Keratinocyte (primary cell): ENCODE measurements around the gene MBTD1. TPM values are rescaled to one million over a fixed set of nuclear protein-coding genes. Genes with fewer than 3 reads are reported as not detected.

ENCODE experiments used
- DNase-seq: peaks from one replicate; pipeline ENCODE4 v3.0.0-alpha.2; 2011; ENCODE audit warnings: low read depth, missing footprints, low spot score
- FAIRE-seq: peaks from 2 replicates; lab custom pipeline; 2011; peaks lifted over from hg19 to GRCh38; lab: Jason Lieb, UNC
- H2AFZ ChIP-seq: 2 replicates; pipeline ENCODE4 v1.6.0; 2012; ENCODE audit warnings: low read length, control low read depth, inconsistent platforms; ENCODE audit not compliant: control insufficient read depth
- H3K27ac ChIP-seq: 2 replicates; pipeline ENCODE4 v1.5.1; 2011; ENCODE audit warnings: low read length; ENCODE audit not compliant: control insufficient read depth, insufficient read depth
- H3K27me3 ChIP-seq: 3 replicates; pipeline ENCODE4 v1.6.0; 2011; ENCODE audit warnings: low read length; ENCODE audit not compliant: control insufficient read depth, insufficient read depth; ENCODE audit errors: extremely low read depth
- H3K36me3 ChIP-seq, 2 experiments: 2 replicates in 1 of 2; 3 replicates in 1 of 2; pipeline ENCODE4 v1.5.1; 2011; ENCODE audit warnings: low read length in 2 of 2, mild to moderate bottlenecking in 1 of 2; ENCODE audit not compliant: control insufficient read depth in 2 of 2, insufficient read depth in 2 of 2; ENCODE audit errors: extremely low read depth in 1 of 2
- H3K4me1 ChIP-seq: 3 replicates; pipeline ENCODE4 v1.5.1; 2011; ENCODE audit warnings: low read length; ENCODE audit not compliant: control insufficient read depth, insufficient read depth; ENCODE audit errors: extremely low read depth
- H3K4me2 ChIP-seq: 3 replicates; pipeline ENCODE4 v1.6.0; 2011; ENCODE audit warnings: low read depth, low read length; ENCODE audit not compliant: control insufficient read depth, insufficient read depth; ENCODE audit errors: extremely low read depth
- H3K4me3 ChIP-seq, 3 experiments: fragments of 200-600 bp in 1 of 3; sonication (generic) in 1 of 3; 2 replicates in 2 of 3; 3 replicates in 1 of 3; pipeline ENCODE4 v1.5.1; 2011 to 2016; ENCODE audit warnings: low read length in 3 of 3, mild to moderate bottlenecking in 3 of 3, control low read depth in 2 of 3, inconsistent platforms in 1 of 3, low read depth in 1 of 3, mixed read lengths in 1 of 3, mixed run types in 1 of 3, moderate library complexity in 1 of 3; ENCODE audit not compliant: control insufficient read depth in 2 of 3, insufficient read depth in 2 of 3; ENCODE audit errors: extremely low read depth in 1 of 3
- H3K79me2 ChIP-seq: 2 replicates; pipeline ENCODE4 v1.6.0; 2012; ENCODE audit warnings: low read length; ENCODE audit not compliant: control insufficient read depth, insufficient read depth
- H3K9ac ChIP-seq: 3 replicates; pipeline ENCODE4 v1.6.0; 2011; ENCODE audit warnings: low read length; ENCODE audit not compliant: control insufficient read depth, insufficient read depth; ENCODE audit errors: extremely low read depth
- H3K9me1 ChIP-seq: 3 replicates; pipeline ENCODE4 v1.6.0; 2011; ENCODE audit warnings: low read length; ENCODE audit not compliant: control insufficient read depth, insufficient read depth; ENCODE audit errors: extremely low read depth
- H3K9me3 ChIP-seq: 2 replicates; pipeline ENCODE4 v1.5.1; 2012; ENCODE audit warnings: low read depth, low read length; ENCODE audit not compliant: control insufficient read depth
- H4K20me1 ChIP-seq: 3 replicates; pipeline ENCODE4 v1.6.0; 2011; ENCODE audit warnings: low read length; ENCODE audit not compliant: control insufficient read depth, insufficient read depth; ENCODE audit errors: extremely low read depth
- EZH2 ChIP-seq: IDR thresholded peaks from one replicate; pipeline ENCODE4 v1.6.1; 2012; ENCODE audit warnings: inconsistent platforms, mild to moderate bottlenecking, low read length, moderate library complexity
- dilution Hi-C: fragments of 300-500 bp; cut with MboI; formaldehyde crosslinking; loops from one replicate; pipeline ENCODE4 v1.7.0; 2020; ENCODE audit warnings: low sequenced_read_pairs; ENCODE audit not compliant: extremely low pct_ligation_motif_present
- polyA plus RNA-seq, 5 experiments: library from polyadenylated mRNA; depleted of rRNA in 3 of 5; stranded (reverse) in 3 of 5; stranded (forward) in 1 of 5; unstranded in 1 of 5; fragments of >200 nt; gene quantifications; 1 replicate in 1 of 5; 2 replicates in 3 of 5; 3 replicates in 1 of 5; pipeline versions ENCODE4 v1.2.1 to v1.2.3, GENCODE V29; 2011 to 2012; ENCODE audit warnings: missing spikeins in 2 of 5, low read depth in 1 of 5, low replicate concordance in 1 of 5
- TF ChIP-seq, protein P1 (sequence below), 3 experiments: IDR thresholded peaks in 1 of 3; conservative IDR thresholded peaks in 1 of 3; optimal IDR thresholded peaks in 1 of 3; 2 replicates in 2 of 3; 3 replicates in 1 of 3; pipeline versions ENCODE3 to v1.5.1; 2011; ENCODE audit warnings: low read length in 3 of 3, mild to moderate bottlenecking in 3 of 3, moderate library complexity in 2 of 3, control low read depth in 1 of 3, inconsistent platforms in 1 of 3; ENCODE audit not compliant: insufficient read depth in 2 of 3; ENCODE audit errors: extremely low read depth in 1 of 3

MBTD1 gene
- polyA plus RNA-seq, 1 donor (not counting 4 experiments of a cell fraction or from before 2014, with no cell fraction given), result 7.0 TPM

- no peak for TF ChIP-seq EZH2
- TF ChIP-seq, protein P1, sequence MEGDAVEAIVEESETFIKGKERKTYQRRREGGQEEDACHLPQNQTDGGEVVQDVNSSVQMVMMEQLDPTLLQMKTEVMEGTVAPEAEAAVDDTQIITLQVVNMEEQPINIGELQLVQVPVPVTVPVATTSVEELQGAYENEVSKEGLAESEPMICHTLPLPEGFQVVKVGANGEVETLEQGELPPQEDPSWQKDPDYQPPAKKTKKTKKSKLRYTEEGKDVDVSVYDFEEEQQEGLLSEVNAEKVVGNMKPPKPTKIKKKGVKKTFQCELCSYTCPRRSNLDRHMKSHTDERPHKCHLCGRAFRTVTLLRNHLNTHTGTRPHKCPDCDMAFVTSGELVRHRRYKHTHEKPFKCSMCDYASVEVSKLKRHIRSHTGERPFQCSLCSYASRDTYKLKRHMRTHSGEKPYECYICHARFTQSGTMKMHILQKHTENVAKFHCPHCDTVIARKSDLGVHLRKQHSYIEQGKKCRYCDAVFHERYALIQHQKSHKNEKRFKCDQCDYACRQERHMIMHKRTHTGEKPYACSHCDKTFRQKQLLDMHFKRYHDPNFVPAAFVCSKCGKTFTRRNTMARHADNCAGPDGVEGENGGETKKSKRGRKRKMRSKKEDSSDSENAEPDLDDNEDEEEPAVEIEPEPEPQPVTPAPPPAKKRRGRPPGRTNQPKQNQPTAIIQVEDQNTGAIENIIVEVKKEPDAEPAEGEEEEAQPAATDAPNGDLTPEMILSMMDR (optimal IDR thresholded peaks at IDR 0.05 in 1 of 3, IDR thresholded peaks at IDR 0.05 in 1 of 3, conservative IDR thresholded peaks at IDR 0.05 in 1 of 3; ENCODE audit: extremely low read depth in 1 of 3, insufficient read depth in 2 of 3, low read length in 3 of 3), result no peak
- Histone ChIP-seq H3K79me2 (no peaks in the 10 kb centered on the region), H3K27me3 (no peaks in the 10 kb centered on the region), H2AFZ (no peak overlapping the region), H3K4me1 (no peaks in the 10 kb centered on the region), H3K4me2 (no peak overlapping the region), H3K9ac (no peak overlapping the region), H3K4me3 (no peak overlapping the region), H3K9me3 (no peaks in the 10 kb centered on the region), H3K27ac (no peak overlapping the region), H3K9me1 (no peaks in the 10 kb centered on the region), H4K20me1 (no peaks in the 10 kb centered on the region), H3K36me3 (peaks cover 20 to 21% of the 10 kb centered on the region in 2 experiments)
- FAIRE-seq (no peak), DNase-seq (no peak)
- dilution Hi-C loops, result no loop called here
These were observed 29.9 kb upstream of the MBTD1 start for GRCh38 chr17:51289696-51290111.

GRCh38 chr17:51287412-51287811 is 27.6 kb upstream of the MBTD1 start:
- dilution Hi-C loops, result no loop called here
- Histone ChIP-seq H3K36me3 (peaks cover 21 to 23% of the 10 kb centered on the region in 2 experiments), H3K9ac (no peak overlapping the region), H2AFZ (no peak overlapping the region), H3K79me2 (no peaks in the 10 kb centered on the region), H3K4me1 (no peaks in the 10 kb centered on the region), H3K27me3 (no peaks in the 10 kb centered on the region), H3K4me2 (no peak overlapping the region), H4K20me1 (no peaks in the 10 kb centered on the region), H3K9me1 (no peaks in the 10 kb centered on the region), H3K27ac (no peak overlapping the region), H3K4me3 (no peak overlapping the region), H3K9me3 (no peaks in the 10 kb centered on the region)
- FAIRE-seq (no peak), DNase-seq (no peak)
- TF ChIP-seq, protein P1 (optimal IDR thresholded peaks at IDR 0.05 in 1 of 3, IDR thresholded peaks at IDR 0.05 in 1 of 3, conservative IDR thresholded peaks at IDR 0.05 in 1 of 3; ENCODE audit: extremely low read depth in 1 of 3, insufficient read depth in 2 of 3, low read length in 3 of 3), result no peak
- no peak for TF ChIP-seq EZH2
